ENCODE results near the gene UBA1. TPM values are rescaled to one million over a fixed set of nuclear protein-coding genes. Genes with fewer than 3 reads are reported as not detected.

Gene UBA1
- total RNA-seq, 4 donors from 2014 or later = 145 to 182 (median 163) TPM

- TF ChIP-seq EP300 (IDR thresholded peaks at IDR 0.05; ENCODE audit: low read depth) (no peak), CTCF (IDR thresholded peaks at IDR 0.05) (peak in 3 of 5 experiments; percentile 15 to 51 (median 27))
- Histone ChIP-seq H3K4me3 (no peak overlapping the region), H3K36me3 (peaks cover 1 to 27% (median 3%) of the 10 kb centered on the region in 4 donors), H3K27ac (peak overlapping the region; percentile 26 to 60 (median 54)), H3K9me3 (no peaks in the 10 kb centered on the region), H3K4me1 (peaks cover 18 to 36% (median 19%) of the 10 kb centered on the region in 4 donors), H3K27me3 (no peaks in the 10 kb centered on the region)
- peak; percentile 55 for DNase-seq
- intact Hi-C loops (cut with DNase I; ENCODE audit: low total_unique reads) (no loop called here), in situ Hi-C loops (cut with MboI; ENCODE audit: low pct_ligation_motif_present in 1 of 4, low pct_unique_long_range_greater_than_20kb in 1 of 4, low sequenced_read_pairs in 3 of 4) (loop anchor here in 1 of 4 donors (25.0 kb wide), 1 partner anchor 337 kb away; no protein-coding TSS in a partner anchor)
- WGBS, 2 donors (ENCODE audit: low coverage in 1 of 2) = 77% methylated on average over 9 of the region's 9 CpGs; no CpG with 5 or more reads in 1 of the 2 donors
Observed at GRCh38 chrX:47200385-47201150, 6.9 kb downstream of the UBA1 start.

- no peak for TF ChIP-seq POLR2A (IDR thresholded peaks at IDR 0.05)
- no peak for TF ChIP-seq POLR2AphosphoS5 (IDR thresholded peaks at IDR 0.05)
- no peak for TF ChIP-seq CTCF (IDR thresholded peaks at IDR 0.05)
- no peak for TF ChIP-seq EP300 (IDR thresholded peaks at IDR 0.05; ENCODE audit: low read depth)
- in situ Hi-C loops (cut with MboI; ENCODE audit: low pct_ligation_motif_present in 1 of 4, low pct_unique_long_range_greater_than_20kb in 1 of 4, low sequenced_read_pairs in 3 of 4) (loop anchor here in 1 of 4 donors (25.0 kb wide), 1 partner anchor 336 kb away; no protein-coding TSS in a partner anchor), intact Hi-C loops (cut with DNase I; ENCODE audit: low total_unique reads) (no loop called here)
- Histone ChIP-seq H3K9me3 (no peaks in the 10 kb centered on the region), H3K4me1 (peaks cover 10 to 27% (median 10%) of the 10 kb centered on the region in 4 donors), H3K27ac (peak overlapping the region in 1 of 4 donors; percentile 60), H3K4me3 (no peak overlapping the region), H3K36me3 (peaks cover 1 to 27% (median 3%) of the 10 kb centered on the region in 4 donors), H3K27me3 (no peaks in the 10 kb centered on the region)
- 89% methylated on average over 8 of the region's 9 CpGs; no CpG with 5 or more reads in 1 of the 2 donors for WGBS, 2 donors (ENCODE audit: low coverage in 1 of 2)
- DNase-seq = no peak
Observed at GRCh38 chrX:47201345-47201944, 7.8 kb downstream of the UBA1 start.

DNA sequence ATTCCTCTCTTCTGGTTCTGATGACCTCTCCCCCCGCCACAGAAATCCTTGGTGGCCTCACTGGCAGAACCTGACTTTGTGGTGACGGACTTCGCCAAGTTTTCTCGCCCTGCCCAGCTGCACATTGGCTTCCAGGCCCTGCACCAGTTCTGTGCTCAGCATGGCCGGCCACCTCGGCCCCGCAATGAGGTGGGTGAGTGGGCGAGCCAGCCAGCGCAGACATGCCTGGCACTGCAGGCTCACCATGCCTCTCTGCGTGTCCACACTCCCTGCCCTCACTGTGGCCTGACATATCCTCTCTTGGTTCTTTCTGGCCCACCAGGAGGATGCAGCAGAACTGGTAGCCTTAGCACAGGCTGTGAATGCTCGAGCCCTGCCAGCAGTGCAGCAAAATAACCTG lies 8.7 kb downstream of the UBA1 start:
- no peak overlapping the region for H3K4me3 ChIP-seq
- 96% methylated on average over 10 of the region's 11 CpGs; no CpG with 5 or more reads in 1 of the 2 donors for WGBS, 2 donors (ENCODE audit: low coverage in 1 of 2)
- peaks cover 1 to 30% (median 3%) of the 10 kb centered on the region in 4 donors for H3K36me3 ChIP-seq
- no peaks in the 10 kb centered on the region for H3K9me3 ChIP-seq
- in situ Hi-C loops (cut with MboI; ENCODE audit: low pct_ligation_motif_present in 1 of 4, low pct_unique_long_range_greater_than_20kb in 1 of 4, low sequenced_read_pairs in 3 of 4) (loop anchor here in 1 of 4 donors (25.0 kb wide), 1 partner anchor 335 kb away; no protein-coding TSS in a partner anchor), intact Hi-C loops (cut with DNase I; ENCODE audit: low total_unique reads) (no loop called here)
- no peak for TF ChIP-seq POLR2A (IDR thresholded peaks at IDR 0.05)
- no peak for TF ChIP-seq CTCF (IDR thresholded peaks at IDR 0.05)
- TF ChIP-seq POLR2AphosphoS5 (IDR thresholded peaks at IDR 0.05) = no peak
- TF ChIP-seq EP300 (IDR thresholded peaks at IDR 0.05; ENCODE audit: low read depth) = no peak
- no peak for DNase-seq
- H3K27me3 ChIP-seq = no peaks in the 10 kb centered on the region
- H3K4me1 ChIP-seq = peaks cover under 1 to 19% (median 2%) of the 10 kb centered on the region in 4 donors
- H3K27ac ChIP-seq = no peak overlapping the region

DNA sequence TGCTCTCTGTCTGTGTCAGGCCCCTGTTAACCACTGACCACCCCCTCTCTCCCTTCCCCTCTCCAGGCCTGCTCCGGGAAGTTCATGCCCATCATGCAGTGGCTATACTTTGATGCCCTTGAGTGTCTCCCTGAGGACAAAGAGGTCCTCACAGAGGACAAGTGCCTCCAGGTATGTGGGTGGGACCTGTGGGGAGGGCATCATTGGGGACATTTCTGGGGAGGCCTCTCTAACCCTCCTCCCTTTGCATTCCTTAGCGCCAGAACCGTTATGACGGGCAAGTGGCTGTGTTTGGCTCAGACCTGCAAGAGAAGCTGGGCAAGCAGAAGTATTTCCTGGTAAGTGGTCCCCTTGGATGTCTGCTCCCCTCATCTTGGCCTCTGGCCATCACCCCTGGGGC lies 9.2 kb downstream of the UBA1 start:
- Histone ChIP-seq H3K27me3 (no peaks in the 10 kb centered on the region), H3K27ac (no peak overlapping the region), H3K36me3 (peaks cover 1 to 30% (median 3%) of the 10 kb centered on the region in 4 donors), H3K9me3 (no peaks in the 10 kb centered on the region), H3K4me3 (no peak overlapping the region), H3K4me1 (peaks cover 0 to 13% (median 0%) of the 10 kb centered on the region in 4 donors)
- in situ Hi-C loops (cut with MboI; ENCODE audit: low pct_ligation_motif_present in 1 of 4, low pct_unique_long_range_greater_than_20kb in 1 of 4, low sequenced_read_pairs in 3 of 4) = loop anchor here in 1 of 4 donors (25.0 kb wide), 1 partner anchor 334 kb away; no protein-coding TSS in a partner anchor
- TF ChIP-seq CTCF (IDR thresholded peaks at IDR 0.05) = no peak
- TF ChIP-seq EP300 (IDR thresholded peaks at IDR 0.05; ENCODE audit: low read depth) = no peak
- TF ChIP-seq POLR2A (IDR thresholded peaks at IDR 0.05) = no peak
- no peak for TF ChIP-seq POLR2AphosphoS5 (IDR thresholded peaks at IDR 0.05)
- 94% methylated on average over 4 of the region's 4 CpGs; no CpG with 5 or more reads in 1 of the 2 donors for WGBS, 2 donors (ENCODE audit: low coverage in 1 of 2)
- intact Hi-C loops (cut with DNase I; ENCODE audit: low total_unique reads) = no loop called here
- DNase-seq = no peak
